LNCAP (cell line): ENCODE measurements around the gene SLC6A12.

ENCODE experiments used
- CTCF ChIP-seq: fragments of 450-650 bp; IDR thresholded peaks from 2 replicates; pipeline ENCODE4 v1.5.1; 2017; ENCODE audit warnings: mild to moderate bottlenecking

SLC6A12 gene

DNA sequence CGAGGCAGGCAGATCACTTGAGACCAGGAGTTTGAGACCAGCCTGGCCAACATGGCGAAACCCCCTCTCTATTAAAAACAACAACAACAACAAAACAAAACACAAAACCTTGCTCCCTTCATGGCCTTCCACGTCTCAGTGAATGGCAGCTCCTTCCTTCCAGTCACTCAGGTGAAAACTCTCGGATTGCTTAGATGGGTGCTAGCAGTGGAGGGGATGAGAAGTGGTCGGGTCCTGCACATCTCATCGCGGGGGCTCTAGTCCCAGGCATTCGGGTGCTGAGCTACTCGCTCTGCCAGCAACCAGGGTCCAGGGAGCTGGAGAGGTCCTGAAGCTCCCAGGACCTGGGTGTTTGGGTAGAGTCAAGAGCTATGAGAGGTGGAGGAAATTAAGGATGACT lies 41.0 kb upstream of the SLC6A12 start:
- no peak for TF ChIP-seq CTCF

DNA sequence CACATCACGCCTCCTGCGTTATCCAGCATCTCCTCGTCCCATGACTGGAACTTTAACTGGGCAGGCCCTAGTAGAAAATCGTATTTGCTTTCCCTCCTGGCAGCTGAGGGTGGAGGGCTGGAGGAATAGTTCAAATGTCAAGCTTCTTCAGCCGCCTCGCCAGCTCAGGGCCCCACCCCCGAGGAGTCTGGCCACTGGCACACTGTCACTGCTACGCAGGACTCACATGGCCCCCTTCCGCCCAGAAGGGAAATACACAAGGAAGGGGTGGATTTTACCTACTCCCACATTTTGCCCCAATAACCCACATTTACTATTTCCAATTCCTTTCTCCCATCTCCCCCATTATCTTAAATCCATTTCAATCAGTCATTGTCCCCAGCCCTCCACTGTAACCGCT lies 40.1 kb upstream of the SLC6A12 start:
- no peak for TF ChIP-seq CTCF

DNA sequence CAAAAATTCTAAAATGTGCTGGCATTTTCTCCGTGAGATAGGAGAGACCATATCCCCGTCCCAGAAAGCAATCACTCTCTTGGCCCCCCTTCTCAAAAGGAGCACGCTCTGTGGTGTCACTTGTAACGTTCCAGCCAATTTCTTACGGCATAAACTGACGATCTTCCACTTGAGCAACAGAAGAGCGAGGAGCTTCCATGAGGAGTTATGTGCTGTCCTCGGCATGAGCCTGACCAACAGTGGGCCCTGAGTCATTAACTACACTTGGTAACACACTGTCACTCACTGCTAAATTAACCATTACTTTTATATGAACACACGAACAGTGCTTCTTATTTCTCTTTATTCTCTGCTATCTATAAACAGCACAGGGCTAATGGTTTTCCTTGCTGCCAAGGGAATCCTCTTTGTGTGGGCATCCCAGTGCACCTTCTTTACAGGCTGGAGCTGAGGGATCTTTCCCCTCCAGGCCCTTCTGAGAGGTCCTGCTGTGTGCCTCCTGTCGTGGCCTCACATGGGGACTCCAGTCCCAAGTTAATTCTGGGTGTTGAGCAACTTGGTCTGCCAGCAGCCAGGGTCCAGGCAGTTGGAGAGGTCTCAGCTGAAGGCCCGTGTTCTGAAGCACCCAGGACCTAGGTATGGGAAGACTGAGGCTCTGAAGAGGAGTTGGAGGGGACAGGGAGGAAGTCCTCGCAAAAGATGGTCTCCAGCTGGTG lies 39.3 kb upstream of the SLC6A12 start:
- no peak for TF ChIP-seq CTCF

DNA sequence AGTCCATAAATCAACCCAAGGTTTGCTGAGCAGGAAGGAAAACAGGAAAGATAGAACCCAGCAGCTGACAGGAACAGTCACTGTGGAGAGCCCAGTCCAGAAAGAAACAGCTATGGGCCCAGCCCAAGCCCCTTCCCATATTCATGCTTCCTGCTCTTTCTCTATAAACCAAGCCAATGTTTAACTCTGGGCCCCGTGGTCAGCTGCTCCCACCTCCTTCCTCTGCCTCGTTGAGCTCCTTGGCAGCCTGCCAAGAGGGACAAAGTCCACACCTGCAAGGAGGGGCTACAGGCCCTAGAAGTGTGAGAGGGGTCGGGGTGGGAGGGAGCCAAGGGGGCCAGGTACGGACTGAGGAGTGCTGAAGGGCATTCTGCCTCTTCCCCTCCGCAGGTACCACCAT lies 38.7 kb upstream of the SLC6A12 start:
- no peak for TF ChIP-seq CTCF

DNA sequence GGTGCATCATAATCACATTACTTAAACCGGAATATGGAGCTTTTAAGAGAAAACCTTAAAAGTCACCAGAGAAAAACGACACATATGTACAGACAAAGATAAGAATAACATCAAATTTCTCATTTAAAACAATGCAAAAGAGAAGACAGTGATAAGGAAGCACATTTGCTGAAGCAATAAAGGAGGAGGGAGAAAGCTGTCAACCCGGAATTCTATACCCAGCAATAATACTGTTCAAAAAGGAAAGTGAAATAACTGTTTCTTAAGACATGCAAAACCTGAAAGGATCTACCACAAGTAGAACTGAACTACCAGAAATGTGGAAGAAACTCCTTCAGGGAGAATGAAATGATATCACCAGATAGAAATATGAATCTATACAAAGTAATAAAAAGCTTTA lies 33.3 kb upstream of the SLC6A12 start:
- no peak for TF ChIP-seq CTCF

DNA sequence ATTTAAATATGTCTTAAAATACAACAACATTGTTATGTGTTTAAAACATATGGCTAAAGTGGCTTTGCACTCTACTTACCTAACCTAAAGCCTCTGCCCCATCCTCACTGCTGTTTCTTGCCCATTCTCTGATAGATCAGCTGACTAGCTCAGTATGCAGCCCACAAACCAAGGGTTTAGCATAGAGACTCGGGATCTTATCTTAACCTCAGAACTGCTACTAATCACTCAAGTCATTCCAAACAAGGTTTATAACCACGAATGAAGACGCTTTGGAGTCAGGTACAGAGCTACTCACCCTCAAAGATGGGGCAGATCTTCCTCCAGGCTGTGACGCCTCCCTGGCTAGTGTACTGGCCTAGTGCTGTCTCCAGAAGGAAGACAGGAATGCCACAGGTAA lies 29.4 kb upstream of the SLC6A12 start:
- no peak for TF ChIP-seq CTCF

DNA sequence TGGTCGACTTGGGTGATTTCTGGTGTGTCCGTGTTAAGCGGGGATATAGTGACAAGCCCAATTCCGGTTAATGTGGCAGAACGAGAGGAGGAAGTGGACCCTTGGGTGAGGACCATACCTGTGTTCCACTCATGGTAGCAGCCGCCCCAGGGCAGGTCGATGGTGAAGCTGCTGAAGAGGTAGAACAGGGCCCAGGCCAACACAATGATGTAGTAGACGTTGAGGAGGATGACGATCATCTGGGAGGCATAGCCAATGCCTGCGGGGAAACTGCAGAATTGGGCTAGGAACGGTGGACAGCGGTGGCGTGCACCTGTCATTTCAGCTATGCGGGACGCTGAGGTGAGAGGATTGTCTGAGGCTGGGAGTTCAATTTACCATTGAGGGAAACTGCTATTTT lies 28.5 kb upstream of the SLC6A12 start:
- TF ChIP-seq CTCF: no peak

DNA sequence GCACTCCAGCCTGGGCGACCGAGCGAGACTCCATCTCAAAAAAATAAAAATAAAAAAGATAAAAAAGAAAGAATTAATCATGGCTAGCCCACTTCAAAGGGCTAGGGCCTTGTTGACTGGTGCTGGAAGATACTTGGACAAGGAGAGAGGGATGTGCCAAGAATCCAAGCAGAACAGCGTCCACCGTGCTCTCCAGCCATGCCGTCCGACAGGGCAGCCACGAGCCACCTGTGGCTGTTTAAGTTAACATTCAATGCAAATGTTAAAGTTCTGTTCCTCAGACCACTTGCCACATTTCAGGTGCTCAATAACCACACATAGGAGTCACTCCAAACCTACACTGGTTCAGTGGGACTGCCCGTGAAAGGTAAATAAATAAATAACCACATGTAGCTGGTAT lies 27.3 kb upstream of the SLC6A12 start:
- TF ChIP-seq CTCF: no peak
